22Rv1 (cell line): ENCODE results near the gene GCC1.

ENCODE experiments used
- H3K27ac ChIP-seq: fragments of 450-650 bp; 2 replicates; pipeline ENCODE4 v1.5.1; 2017
- CTCF ChIP-seq: fragments of 450-650 bp; IDR thresholded peaks from 2 replicates; pipeline ENCODE4 v1.5.1; 2017; ENCODE audit warnings: mild to moderate bottlenecking
- ZFX ChIP-seq: fragments of 450-650 bp; IDR thresholded peaks from 2 replicates; pipeline ENCODE4 v1.6.1; 2017; ENCODE audit warnings: antibody characterized with exemption, borderline replicate concordance

GCC1 gene

GRCh38 chr7:127536394-127536691 lies 49.1 kb downstream of the GCC1 start:
- no peak overlapping the region for H3K27ac ChIP-seq
- no peak for TF ChIP-seq CTCF
- TF ChIP-seq ZFX, result no peak

GRCh38 chr7:127535546-127536393 lies 49.6 kb downstream of the GCC1 start:
- TF ChIP-seq ZFX (no peak), CTCF (no peak)
- H3K27ac ChIP-seq, result no peak overlapping the region

- no peak overlapping the region for H3K27ac ChIP-seq
- no peak for TF ChIP-seq ZFX
- TF ChIP-seq CTCF, result no peak
These were observed 50.8 kb downstream of the GCC1 start for GRCh38 chr7:127534636-127535035.

GRCh38 chr7:127532736-127533135 lies 52.7 kb downstream of the GCC1 start:
- TF ChIP-seq CTCF (no peak), ZFX (no peak)
- H3K27ac ChIP-seq, result no peak overlapping the region

- no peak for TF ChIP-seq CTCF
- no peak for TF ChIP-seq ZFX
- H3K27ac ChIP-seq, result no peak overlapping the region
These were observed 53.2 kb downstream of the GCC1 start for GRCh38 chr7:127532151-127532550.
